Stimulated activated CD4-positive, alpha-beta T cell treated with anti-CD3 and anti-CD28 coated beads, Interleukin-4, amount 100 ng/mL, for 4 hours (primary cell): ENCODE measurements around the gene VPS39.

Experiments used
- DNase-seq, 2 experiments: peaks; one replicate each; pipeline ENCODE4 v3.0.0-alpha.2; 2020

Gene VPS39

GRCh38 chr15:42143866-42144625, 64.1 kb downstream of the VPS39 start:
- no peak for DNase-seq

- no peak for DNase-seq
Measured at GRCh38 chr15:42143356-42143755, 64.7 kb downstream of the VPS39 start.

- DNase-seq, result no peak
Measured at GRCh38 chr15:42141795-42142667, 66.1 kb downstream of the VPS39 start.

GRCh38 chr15:42141246-42141645, 66.9 kb downstream of the VPS39 start:
- DNase-seq, result no peak

GRCh38 chr15:42140383-42141070, 67.6 kb downstream of the VPS39 start:
- DNase-seq, result no peak

GRCh38 chr15:42139596-42139995, 68.5 kb downstream of the VPS39 start:
- DNase-seq, result no peak

- DNase-seq, result no peak
Measured at GRCh38 chr15:42138968-42139386, 69.1 kb downstream of the VPS39 start.

GRCh38 chr15:42138411-42138810, 69.7 kb downstream of the VPS39 start:
- no peak for DNase-seq

GRCh38 chr15:42137461-42138261, 70.4 kb downstream of the VPS39 start:
- no peak for DNase-seq

GRCh38 chr15:42136513-42136912, 71.6 kb downstream of the VPS39 start:
- DNase-seq, result no peak

- DNase-seq, result no peak
Measured at GRCh38 chr15:42135351-42135750, 72.8 kb downstream of the VPS39 start.

GRCh38 chr15:42134617-42135245, 73.4 kb downstream of the VPS39 start:
- DNase-seq, result no peak

- peak; percentile 17 to 46 for DNase-seq
Measured at GRCh38 chr15:42133886-42134502, 74.1 kb downstream of the VPS39 start.

- no peak for DNase-seq
Measured at GRCh38 chr15:42133356-42133755, 74.7 kb downstream of the VPS39 start.

GRCh38 chr15:42131826-42132806, 76.0 kb downstream of the VPS39 start:
- DNase-seq, result no peak

GRCh38 chr15:42131006-42131405, 77.1 kb downstream of the VPS39 start:
- DNase-seq, result no peak

GRCh38 chr15:42130246-42130986, 77.7 kb downstream of the VPS39 start:
- no peak for DNase-seq

- no peak for DNase-seq
Measured at GRCh38 chr15:42129364-42129763, 78.7 kb downstream of the VPS39 start.

GRCh38 chr15:42128476-42128875, 79.6 kb downstream of the VPS39 start:
- DNase-seq, result no peak

GRCh38 chr15:42123546-42123945, 84.6 kb downstream of the VPS39 start:
- DNase-seq, result no peak
